ENCODE results near the gene RASGRP1. TPM values are rescaled to one million over a fixed set of nuclear protein-coding genes. Genes with fewer than 3 reads are reported as not detected.
A peak's percentile ranks its signal among the peaks of the same experiment; 100 is the strongest.

RASGRP1 gene
- total RNA-seq, 1 donor from 2014 or later, result 0.51 TPM

- DNase-seq, result no peak
These were observed 59.7 kb downstream of the RASGRP1 start for GRCh38 chr15:38504680-38505467.

GRCh38 chr15:38503496-38503895, 61.1 kb downstream of the RASGRP1 start:
- DNase-seq, result no peak

- DNase-seq, result no peak
These were observed 65.0 kb downstream of the RASGRP1 start for GRCh38 chr15:38499651-38500050.

GRCh38 chr15:38496151-38496550, 68.5 kb downstream of the RASGRP1 start:
- DNase-seq, result no peak

GRCh38 chr15:38490242-38490922, 74.2 kb downstream of the RASGRP1 start:
- peak; percentile 43 for DNase-seq

GRCh38 chr15:38487378-38487777, 77.2 kb downstream of the RASGRP1 start:
- DNase-seq, result no peak

- DNase-seq, result no peak
These were observed 77.7 kb downstream of the RASGRP1 start for GRCh38 chr15:38486936-38487335.

- no peak for DNase-seq
These were observed 82.0 kb downstream of the RASGRP1 start for GRCh38 chr15:38482572-38482971.

GRCh38 chr15:38481761-38482160, 82.9 kb downstream of the RASGRP1 start:
- DNase-seq, result no peak

GRCh38 chr15:38481113-38481512, 83.5 kb downstream of the RASGRP1 start:
- DNase-seq, result no peak

GRCh38 chr15:38479756-38480155, 84.9 kb downstream of the RASGRP1 start:
- no peak for DNase-seq

GRCh38 chr15:38479266-38479665, 85.3 kb downstream of the RASGRP1 start:
- DNase-seq, result no peak

GRCh38 chr15:38477637-38478036, 87.0 kb downstream of the RASGRP1 start:
- DNase-seq, result no peak

GRCh38 chr15:38476120-38476519, 88.5 kb downstream of the RASGRP1 start:
- no peak for DNase-seq

GRCh38 chr15:38475361-38475760, 89.3 kb downstream of the RASGRP1 start:
- DNase-seq, result no peak

- peak; percentile 78 for DNase-seq
These were observed 90.4 kb downstream of the RASGRP1 start for GRCh38 chr15:38474155-38474757.

GRCh38 chr15:38471974-38472373, 92.6 kb downstream of the RASGRP1 start:
- no peak for DNase-seq

GRCh38 chr15:38470816-38471215, 93.8 kb downstream of the RASGRP1 start:
- DNase-seq, result no peak

GRCh38 chr15:38464675-38465074, 99.9 kb downstream of the RASGRP1 start:
- DNase-seq, result no peak

GRCh38 chr15:38463893-38464292, 100.7 kb downstream of the RASGRP1 start:
- no peak for DNase-seq

GRCh38 chr15:38461066-38461833, 103.4 kb downstream of the RASGRP1 start:
- DNase-seq, result peak; percentile 61

- no peak for DNase-seq
These were observed 104.1 kb downstream of the RASGRP1 start for GRCh38 chr15:38460543-38460942.

- DNase-seq, result no peak
These were observed 105.1 kb downstream of the RASGRP1 start for GRCh38 chr15:38459480-38459879.
